Transverse colon (tissue), 4 donors: ENCODE data around the gene THSD4. TPM values are rescaled to one million over a fixed set of nuclear protein-coding genes. Genes with fewer than 3 reads are reported as not detected.

Experiments
- DNase-seq: peaks from one replicate; pipeline ENCODE4 v3.0.0-alpha.2; 2019
- H3K27ac ChIP-seq, 4 donors: fragments of 200-600 bp; sonication (generic); 2 replicates each; pipeline ENCODE4 v1.5.1; 2016 to 2018; ENCODE audit warnings: inconsistent platforms in 4 of 4
- H3K27me3 ChIP-seq: fragments of 200-600 bp; sonication (generic); 2 replicates; pipeline ENCODE4 v1.5.1; 2017; ENCODE audit warnings: inconsistent platforms
- H3K36me3 ChIP-seq, 4 donors: fragments of 200-600 bp; sonication (generic); 2 replicates each; pipeline ENCODE4 v1.5.1; 2017 to 2019; ENCODE audit warnings: inconsistent platforms in 4 of 4
- H3K4me1 ChIP-seq, 4 donors: fragments of 200-600 bp; sonication (generic); 2 replicates each; pipeline ENCODE4 v1.5.1; 2017 to 2020; ENCODE audit warnings: inconsistent platforms in 4 of 4
- H3K4me3 ChIP-seq, 4 donors: fragments of 200-600 bp; sonication (generic); 1 replicate in 1 of 4; 2 replicates in 3 of 4; pipeline versions ENCODE4 v1.5.1 to v1.6.1; 2017 to 2019; ENCODE audit warnings: inconsistent platforms in 4 of 4
- H3K9me3 ChIP-seq, 2 donors: fragments of 200-600 bp; sonication (generic); 2 replicates each; pipeline ENCODE4 v1.5.1; 2017 to 2019; ENCODE audit warnings: inconsistent platforms in 2 of 2
- EP300 ChIP-seq: sonication (generic); formaldehyde crosslinking; IDR thresholded peaks from one replicate; pipeline ENCODE4 v1.6.1; 2017; ENCODE audit warnings: antibody characterized with exemption, low read depth
- POLR2A ChIP-seq: fragments of 450-650 bp; IDR thresholded peaks from one replicate; pipeline ENCODE4 v1.6.1; 2016; ENCODE audit warnings: antibody characterized with exemption, mild to moderate bottlenecking, moderate library complexity
- POLR2AphosphoS5 ChIP-seq, 3 donors: sonication (generic); formaldehyde crosslinking; IDR thresholded peaks; one replicate each; pipeline ENCODE4 v1.6.1; 2016; ENCODE audit warnings: antibody characterized with exemption in 3 of 3
- WGBS, 2 donors: methylation state at CpG; one replicate each; pipeline ENCODE4 v1.1.5; 2018; ENCODE audit warnings: low coverage in 1 of 2; 5-methylcytosine and 5-hydroxymethylcytosine counted together
- in situ Hi-C, 4 donors: fragments of 200-750 bp; cut with MboI; loops; one replicate each; pipeline versions ENCODE4 v1.15.0 to v1.15.1; 2017; ENCODE audit warnings: low sequenced_read_pairs in 3 of 4, low pct_ligation_motif_present in 1 of 4, low pct_unique_long_range_greater_than_20kb in 1 of 4
- intact Hi-C: fragments of 100-400 bp; cut with DNase I; formaldehyde crosslinking; loops from one replicate; pipeline ENCODE4 v1.15.1; 2023; ENCODE audit warnings: low total_unique reads
- total RNA-seq, 4 donors: library from RNA; depleted of rRNA; stranded (reverse); fragments of >200 nt; gene quantifications; one replicate each; pipeline ENCODE4 v1.1.0, GENCODE V29; 2016
- TF ChIP-seq, protein P1 (sequence below), 5 experiments: fragments of 200-600 bp in 3 of 5; fragments of 450-650 bp in 2 of 5; sonication (generic) in 3 of 5; IDR thresholded peaks; 1 replicate in 2 of 5; 2 replicates in 3 of 5; pipeline ENCODE4 v1.5.1; 2016 to 2017; ENCODE audit warnings: antibody characterized with exemption in 5 of 5, inconsistent platforms in 3 of 5, mild to moderate bottlenecking in 2 of 5, moderate library complexity in 1 of 5

THSD4 gene
- total RNA-seq, 4 donors from 2014 or later = 13.3 to 57.2 (median 47.4) TPM

DNA sequence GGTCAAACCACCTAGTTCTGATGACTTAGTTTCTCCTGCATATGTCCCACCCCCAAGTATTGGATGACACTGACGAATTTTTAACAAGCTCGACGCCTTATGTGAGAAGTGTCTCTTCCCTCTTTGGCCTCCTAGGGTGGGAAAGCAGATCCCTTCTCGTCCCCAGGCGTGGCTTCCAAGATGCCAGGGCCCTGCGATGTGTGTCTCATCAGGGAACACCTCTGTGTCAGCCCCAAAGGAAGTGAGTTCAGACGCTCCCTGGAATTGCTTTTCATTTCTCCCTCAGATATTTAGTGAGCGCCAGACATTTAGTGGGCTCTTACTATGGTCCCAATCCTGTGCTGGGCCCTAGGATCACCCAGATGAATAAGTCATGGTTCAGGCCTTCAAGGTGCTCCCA lies 482.4 kb downstream of the THSD4 start:
- no peak for DNase-seq
- in situ Hi-C loops = no loop called here
- Histone ChIP-seq H3K27me3 (no peaks in the 10 kb centered on the region), H3K9me3 (no peaks in the 10 kb centered on the region), H3K36me3 (no peaks in the 10 kb centered on the region), H3K4me1 (peaks cover 0 to 29% (median 8%) of the 10 kb centered on the region in 4 donors), H3K4me3 (no peak overlapping the region), H3K27ac (no peak overlapping the region)
- intact Hi-C loops = no loop called here
- WGBS, 2 donors = 92 to 100% methylated on average over 2 to 8 of the region's 8 CpGs
- TF ChIP-seq POLR2A (no peak), POLR2AphosphoS5 (IDR thresholded peaks at IDR 0.05) (no peak), EP300 (no peak)
- TF ChIP-seq, protein P1, sequence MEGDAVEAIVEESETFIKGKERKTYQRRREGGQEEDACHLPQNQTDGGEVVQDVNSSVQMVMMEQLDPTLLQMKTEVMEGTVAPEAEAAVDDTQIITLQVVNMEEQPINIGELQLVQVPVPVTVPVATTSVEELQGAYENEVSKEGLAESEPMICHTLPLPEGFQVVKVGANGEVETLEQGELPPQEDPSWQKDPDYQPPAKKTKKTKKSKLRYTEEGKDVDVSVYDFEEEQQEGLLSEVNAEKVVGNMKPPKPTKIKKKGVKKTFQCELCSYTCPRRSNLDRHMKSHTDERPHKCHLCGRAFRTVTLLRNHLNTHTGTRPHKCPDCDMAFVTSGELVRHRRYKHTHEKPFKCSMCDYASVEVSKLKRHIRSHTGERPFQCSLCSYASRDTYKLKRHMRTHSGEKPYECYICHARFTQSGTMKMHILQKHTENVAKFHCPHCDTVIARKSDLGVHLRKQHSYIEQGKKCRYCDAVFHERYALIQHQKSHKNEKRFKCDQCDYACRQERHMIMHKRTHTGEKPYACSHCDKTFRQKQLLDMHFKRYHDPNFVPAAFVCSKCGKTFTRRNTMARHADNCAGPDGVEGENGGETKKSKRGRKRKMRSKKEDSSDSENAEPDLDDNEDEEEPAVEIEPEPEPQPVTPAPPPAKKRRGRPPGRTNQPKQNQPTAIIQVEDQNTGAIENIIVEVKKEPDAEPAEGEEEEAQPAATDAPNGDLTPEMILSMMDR (IDR thresholded peaks at IDR 0.05) = no peak

DNA sequence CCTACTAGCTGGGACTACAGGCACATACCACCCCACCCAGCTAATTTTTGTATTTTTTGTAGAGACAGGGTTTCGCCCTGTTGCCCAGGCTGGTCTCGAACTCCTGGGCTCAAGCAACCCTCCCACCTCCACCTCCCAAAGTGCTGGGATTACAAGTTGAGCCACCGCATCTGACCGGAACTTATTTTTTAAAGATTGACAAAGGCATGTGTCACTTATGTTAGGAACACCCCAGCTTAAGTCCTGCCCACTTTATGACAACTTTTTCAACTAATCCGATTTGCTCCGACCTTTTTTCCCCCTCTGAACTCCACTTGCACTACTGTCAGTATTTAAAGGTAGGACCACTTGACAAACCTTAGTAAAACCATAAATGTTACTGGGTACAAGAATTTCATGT lies 483.5 kb downstream of the THSD4 start:
- Histone ChIP-seq H3K4me1 (peaks cover 0 to 29% (median 8%) of the 10 kb centered on the region in 4 donors), H3K27ac (no peak overlapping the region), H3K4me3 (no peak overlapping the region), H3K9me3 (no peaks in the 10 kb centered on the region), H3K27me3 (no peaks in the 10 kb centered on the region), H3K36me3 (no peaks in the 10 kb centered on the region)
- in situ Hi-C loops (no loop called here), intact Hi-C loops (no loop called here)
- DNase-seq = no peak
- WGBS, 2 donors = 84 to 100% methylated on average over 1 to 6 of the region's 6 CpGs
- TF ChIP-seq POLR2A = no peak
- no peak for TF ChIP-seq EP300
- no peak for TF ChIP-seq POLR2AphosphoS5 (IDR thresholded peaks at IDR 0.05)
- TF ChIP-seq, protein P1 (IDR thresholded peaks at IDR 0.05) = no peak

DNA sequence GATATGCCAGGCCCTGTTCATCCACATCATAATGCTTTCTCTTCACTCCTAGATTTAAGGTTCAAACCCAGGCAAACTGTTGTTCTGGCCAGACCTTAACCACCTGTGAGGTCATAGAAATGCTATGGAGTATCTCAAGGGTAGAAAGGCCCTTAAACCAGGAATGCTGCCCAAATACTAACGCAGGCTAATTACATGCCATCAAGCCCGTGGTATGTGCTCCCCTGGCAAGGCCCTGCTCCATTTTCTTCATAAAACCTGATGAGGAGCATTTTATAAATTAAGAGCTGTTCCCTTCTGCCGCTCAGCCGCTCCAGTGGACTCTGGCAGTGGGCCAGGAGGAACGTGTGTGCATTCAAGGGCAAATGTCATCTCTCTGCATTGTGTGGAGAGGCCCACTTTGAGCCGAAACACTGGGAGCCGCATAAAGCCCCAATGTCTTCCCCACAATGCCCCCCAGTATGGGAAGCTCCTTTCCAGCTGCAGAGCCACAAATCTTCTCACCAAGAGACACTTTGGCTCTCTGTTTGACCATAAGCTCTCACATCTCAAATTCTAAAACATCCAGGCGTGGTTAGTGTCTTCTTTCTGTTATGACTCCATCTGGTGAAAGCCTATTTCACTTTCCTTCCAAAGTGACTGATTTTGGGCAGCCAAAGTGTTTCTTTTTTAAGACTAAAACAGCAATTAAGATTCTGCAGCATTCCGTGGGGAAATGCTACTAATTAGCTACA lies 484.3 kb downstream of the THSD4 start:
- no peak for TF ChIP-seq EP300
- DNase-seq = no peak
- H3K9me3 ChIP-seq = no peaks in the 10 kb centered on the region
- no peaks in the 10 kb centered on the region for H3K36me3 ChIP-seq
- no peaks in the 10 kb centered on the region for H3K27me3 ChIP-seq
- in situ Hi-C loops = no loop called here
- peaks cover 0 to 29% (median 8%) of the 10 kb centered on the region in 4 donors for H3K4me1 ChIP-seq
- intact Hi-C loops = no loop called here
- H3K27ac ChIP-seq = no peak overlapping the region
- no peak overlapping the region for H3K4me3 ChIP-seq
- 54 to 59% methylated on average over 3 to 9 of the region's 9 CpGs for WGBS, 2 donors

DNA sequence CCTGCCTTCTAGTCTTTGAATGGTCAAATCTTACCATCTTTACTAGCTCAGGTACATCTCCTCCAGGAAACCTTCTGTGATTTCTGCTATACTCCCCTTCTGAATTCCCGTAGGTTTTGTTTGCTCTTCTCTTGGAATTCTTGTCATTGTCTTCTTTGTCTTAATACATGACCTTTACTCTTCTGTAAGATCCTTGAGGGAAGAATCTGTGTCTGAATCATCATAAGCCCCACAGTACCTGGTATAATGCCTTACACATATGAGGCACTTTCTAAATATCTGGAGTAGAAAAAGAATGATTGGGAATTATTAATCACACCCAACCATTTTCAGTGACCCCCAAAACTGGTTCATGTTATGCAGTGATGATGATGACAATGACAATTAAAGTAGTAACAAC lies 485.0 kb downstream of the THSD4 start:
- H3K27ac ChIP-seq = no peak overlapping the region
- peaks cover 0 to 29% (median 8%) of the 10 kb centered on the region in 4 donors for H3K4me1 ChIP-seq
- in situ Hi-C loops (no loop called here), intact Hi-C loops (no loop called here)
- H3K27me3 ChIP-seq = no peaks in the 10 kb centered on the region
- H3K36me3 ChIP-seq = no peaks in the 10 kb centered on the region
- DNase-seq = no peak
- 61% methylated on average over 1 of the region's 1 CpG; no CpG with 5 or more reads in 1 of the 2 donors for WGBS, 2 donors
- no peak overlapping the region for H3K4me3 ChIP-seq
- no peak for TF ChIP-seq POLR2AphosphoS5 (IDR thresholded peaks at IDR 0.05)
- TF ChIP-seq POLR2A = no peak
- TF ChIP-seq, protein P1 (IDR thresholded peaks at IDR 0.05) = no peak
- TF ChIP-seq EP300 = no peak
- no peaks in the 10 kb centered on the region for H3K9me3 ChIP-seq
